PFSK-1 (cell line): ENCODE measurements around the gene KCNMA1.

Experiments used
- POLR2AphosphoS5 ChIP-seq: IDR thresholded peaks from 2 replicates; pipeline ENCODE4 v1.6.1; 2012; ENCODE audit warnings: low read depth, mild to moderate bottlenecking, control low read depth, low read length, moderate library complexity
- TF ChIP-seq, protein P1 (sequence below), 2 experiments: IDR thresholded peaks; 2 replicates each; pipeline versions ENCODE4 v1.6.1 to v1.8.0; 2011 to 2012; ENCODE audit warnings: low read depth in 2 of 2, low read length in 2 of 2, control low read depth in 1 of 2, inconsistent platforms in 1 of 2, mild to moderate bottlenecking in 1 of 2, moderate library complexity in 1 of 2; ENCODE audit not compliant: insufficient read depth in 1 of 2

DNA sequence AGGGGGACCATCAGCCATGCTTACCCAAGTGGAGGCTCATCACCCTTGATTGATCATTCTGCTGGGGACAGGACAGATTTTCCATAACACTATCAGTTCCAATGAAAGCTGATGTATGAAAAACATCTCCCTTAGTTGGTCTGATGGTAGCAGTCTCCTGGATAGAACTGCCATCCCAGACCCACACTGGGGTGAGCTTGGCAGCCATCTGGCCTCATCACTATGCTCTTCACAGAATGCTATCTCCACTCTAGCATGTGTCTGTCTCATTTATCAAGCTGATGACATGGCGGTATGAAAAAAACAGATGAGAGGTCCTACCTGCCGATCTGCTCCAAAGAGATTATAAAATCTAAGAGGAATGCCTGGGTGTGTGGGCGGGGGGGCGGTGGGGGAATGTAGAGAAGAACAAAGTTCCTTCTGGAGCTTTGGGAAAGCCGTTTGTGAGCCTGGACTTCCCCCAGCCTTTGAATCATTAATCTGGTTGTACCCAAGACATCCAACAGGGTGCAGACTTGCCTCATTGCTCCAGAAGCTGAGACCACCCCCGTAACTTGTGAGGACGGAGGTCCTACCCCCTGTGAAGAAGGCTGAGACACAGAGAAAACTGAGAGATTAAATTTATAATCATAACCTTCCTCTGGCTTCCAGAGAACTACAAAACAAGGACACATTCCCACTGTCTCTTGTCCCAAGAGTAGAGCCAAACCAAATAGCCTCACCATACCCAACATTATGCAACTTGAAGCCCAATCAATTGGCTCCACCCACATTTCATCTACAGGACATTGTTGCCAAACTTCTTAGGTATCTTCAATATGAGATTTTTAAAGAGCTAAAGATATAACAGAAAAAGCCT lies 340.8 kb downstream of the KCNMA1 start:
- TF ChIP-seq, protein P1, sequence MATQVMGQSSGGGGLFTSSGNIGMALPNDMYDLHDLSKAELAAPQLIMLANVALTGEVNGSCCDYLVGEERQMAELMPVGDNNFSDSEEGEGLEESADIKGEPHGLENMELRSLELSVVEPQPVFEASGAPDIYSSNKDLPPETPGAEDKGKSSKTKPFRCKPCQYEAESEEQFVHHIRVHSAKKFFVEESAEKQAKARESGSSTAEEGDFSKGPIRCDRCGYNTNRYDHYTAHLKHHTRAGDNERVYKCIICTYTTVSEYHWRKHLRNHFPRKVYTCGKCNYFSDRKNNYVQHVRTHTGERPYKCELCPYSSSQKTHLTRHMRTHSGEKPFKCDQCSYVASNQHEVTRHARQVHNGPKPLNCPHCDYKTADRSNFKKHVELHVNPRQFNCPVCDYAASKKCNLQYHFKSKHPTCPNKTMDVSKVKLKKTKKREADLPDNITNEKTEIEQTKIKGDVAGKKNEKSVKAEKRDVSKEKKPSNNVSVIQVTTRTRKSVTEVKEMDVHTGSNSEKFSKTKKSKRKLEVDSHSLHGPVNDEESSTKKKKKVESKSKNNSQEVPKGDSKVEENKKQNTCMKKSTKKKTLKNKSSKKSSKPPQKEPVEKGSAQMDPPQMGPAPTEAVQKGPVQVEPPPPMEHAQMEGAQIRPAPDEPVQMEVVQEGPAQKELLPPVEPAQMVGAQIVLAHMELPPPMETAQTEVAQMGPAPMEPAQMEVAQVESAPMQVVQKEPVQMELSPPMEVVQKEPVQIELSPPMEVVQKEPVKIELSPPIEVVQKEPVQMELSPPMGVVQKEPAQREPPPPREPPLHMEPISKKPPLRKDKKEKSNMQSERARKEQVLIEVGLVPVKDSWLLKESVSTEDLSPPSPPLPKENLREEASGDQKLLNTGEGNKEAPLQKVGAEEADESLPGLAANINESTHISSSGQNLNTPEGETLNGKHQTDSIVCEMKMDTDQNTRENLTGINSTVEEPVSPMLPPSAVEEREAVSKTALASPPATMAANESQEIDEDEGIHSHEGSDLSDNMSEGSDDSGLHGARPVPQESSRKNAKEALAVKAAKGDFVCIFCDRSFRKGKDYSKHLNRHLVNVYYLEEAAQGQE (IDR thresholded peaks at IDR 0.05; ENCODE audit: insufficient read depth in 1 of 2, low read depth in 2 of 2, low read length in 2 of 2), result no peak
- no peak for TF ChIP-seq POLR2AphosphoS5
